NCI-H524 (cell line): ENCODE data around the gene GSC2.

Experiments used
- DNase-seq, 2 experiments: peaks; one replicate each; lab custom pipeline; 2025; lab: John Stamatoyannopoulos, UW

The GSC2 gene

GRCh38 chr22:19149991-19150390 lies at the start of gene GSC2:
GSC2 (minus strand) TSS chr22:19150292; CDS start chr22:19150283, 9 bp downstream.
- DNase-seq, result no peak

- DNase-seq, result no peak
Observed at GRCh38 chr22:19199479-19199878, 49.4 kb upstream of the GSC2 start.

GRCh38 chr22:19197997-19198865 lies 48.1 kb upstream of the GSC2 start:
- no peak for DNase-seq

GRCh38 chr22:19196841-19197612 lies 46.9 kb upstream of the GSC2 start:
- no peak for DNase-seq

GRCh38 chr22:19195796-19196731 lies 46.0 kb upstream of the GSC2 start:
- DNase-seq, result no peak

GRCh38 chr22:19194766-19195536 lies 44.9 kb upstream of the GSC2 start:
- DNase-seq, result no peak

- DNase-seq, result no peak
Observed at GRCh38 chr22:19193879-19194278, 43.8 kb upstream of the GSC2 start.

GRCh38 chr22:19187716-19188563 lies 37.8 kb upstream of the GSC2 start:
- DNase-seq, result no peak

GRCh38 chr22:19184276-19184997 lies 34.3 kb upstream of the GSC2 start:
- DNase-seq, result no peak

GRCh38 chr22:19183216-19183615 lies 33.1 kb upstream of the GSC2 start:
- DNase-seq, result no peak

GRCh38 chr22:19182472-19183157 lies 32.5 kb upstream of the GSC2 start:
- DNase-seq, result no peak

- no peak for DNase-seq
Observed at GRCh38 chr22:19181786-19182471, 31.8 kb upstream of the GSC2 start.

- no peak for DNase-seq
Observed at GRCh38 chr22:19180740-19181410, 30.8 kb upstream of the GSC2 start.

GRCh38 chr22:19180234-19180633 lies 30.1 kb upstream of the GSC2 start:
- no peak for DNase-seq

GRCh38 chr22:19179497-19180048 lies 29.5 kb upstream of the GSC2 start:
- DNase-seq, result peak; percentile 59 to 77

GRCh38 chr22:19178657-19179496 lies 28.8 kb upstream of the GSC2 start, which contains the start of gene SLC25A1:
SLC25A1 (minus strand) TSS chr22:19178736; CDS start chr22:19178673, 63 bp downstream.
- DNase-seq, result peak; percentile 53 to 81
